H1 (cell line): ENCODE measurements around the gene ZNF83. TPM values are rescaled to one million over a fixed set of nuclear protein-coding genes. Genes with fewer than 3 reads are reported as not detected.

Experiments
- CTCF ChIA-PET: fragments of 300-600 bp; sonication (Branson Sonifier 250); formaldehyde crosslinking; loops from one replicate; lab custom pipeline; 2021; ENCODE audit not compliant: partially characterized antibody; lab: Charles Lee
- POLR2A ChIA-PET: fragments of 300-600 bp; sonication (Branson Sonifier 250); formaldehyde crosslinking; loops from one replicate; lab custom pipeline; 2021; ENCODE audit warnings: inconsistent platforms; ENCODE audit not compliant: partially characterized antibody; lab: Charles Lee
- DNase-seq, 2 experiments: peaks; one replicate each; pipeline versions ENCODE4 v3.0.0 to v3.0.0-alpha.2; 2010 to 2022; ENCODE audit warnings: low spot score in 2 of 2, low read depth in 1 of 2, mixed read lengths in 1 of 2
- FAIRE-seq: peaks from 2 replicates; lab custom pipeline; 2011; peaks lifted over from hg19 to GRCh38; lab: Jason Lieb, UNC
- H2AFZ ChIP-seq: 2 replicates; pipeline ENCODE4 v1.8.1; 2012; ENCODE audit warnings: low read length, inconsistent platforms
- H2AK5ac ChIP-seq: 2 replicates; pipeline ENCODE4 v1.6.1; 2013; ENCODE audit warnings: low read depth, low read length
- H2BK120ac ChIP-seq: replicated peaks from 2 replicates; pipeline ENCODE3; 2013; ENCODE audit warnings: low read depth, low read length, inconsistent platforms
- H2BK12ac ChIP-seq: 2 replicates; pipeline ENCODE4 v1.6.1; 2013; ENCODE audit warnings: low read depth, low read length
- H2BK15ac ChIP-seq: 2 replicates; pipeline ENCODE4 v1.6.1; 2013; ENCODE audit warnings: low read length
- H2BK20ac ChIP-seq: 2 replicates; pipeline ENCODE4 v1.6.1; 2013; ENCODE audit warnings: low read length
- H2BK5ac ChIP-seq: 2 replicates; pipeline ENCODE4 v1.6.1; 2013; ENCODE audit warnings: low read depth, low read length
- H3K14ac ChIP-seq: 2 replicates; pipeline ENCODE4 v1.6.1; 2013; ENCODE audit warnings: inconsistent platforms; ENCODE audit not compliant: insufficient read length
- H3K18ac ChIP-seq: 2 replicates; pipeline ENCODE4 v1.6.1; 2013; ENCODE audit warnings: low read length; ENCODE audit errors: extremely low read depth
- H3K23ac ChIP-seq: 2 replicates; pipeline ENCODE4 v1.6.1; 2013; ENCODE audit warnings: inconsistent platforms; ENCODE audit not compliant: insufficient read length
- H3K23me2 ChIP-seq: 2 replicates; pipeline ENCODE4 v1.6.1; 2013; ENCODE audit warnings: low read depth, low read length
- H3K27ac ChIP-seq: 2 replicates; pipeline ENCODE4 v1.6.1; 2011; ENCODE audit warnings: low read depth, low read length, inconsistent platforms
- H3K27me3 ChIP-seq, 4 experiments: replicated peaks in 1 of 4; 1 replicate in 1 of 4; 2 replicates in 3 of 4; pipeline versions ENCODE4 v1.6.1 to v1.8.1; 2011 to 2013; ENCODE audit warnings: low read length in 3 of 4, mild to moderate bottlenecking in 3 of 4, inconsistent platforms in 2 of 4, mixed read lengths in 2 of 4, moderate library complexity in 1 of 4; ENCODE audit not compliant: control insufficient read depth in 3 of 4, insufficient read depth in 3 of 4; ENCODE audit errors: extremely low read depth in 1 of 4
- H3K36me3 ChIP-seq, 4 experiments: 2 replicates each; pipeline versions ENCODE4 v1.6.1 to v1.8.1; 2011 to 2013; ENCODE audit warnings: mild to moderate bottlenecking in 4 of 4, low read length in 3 of 4, moderate library complexity in 2 of 4, control low read depth in 1 of 4, inconsistent platforms in 1 of 4; ENCODE audit not compliant: insufficient read depth in 4 of 4, control insufficient read depth in 2 of 4
- H3K4ac ChIP-seq: replicated peaks from 2 replicates; pipeline ENCODE3; 2013; ENCODE audit warnings: low read length, low read depth, mixed read lengths, inconsistent platforms; ENCODE audit not compliant: insufficient read length
- H3K4me1 ChIP-seq, 4 experiments: replicated peaks in 1 of 4; 1 replicate in 1 of 4; 2 replicates in 3 of 4; pipeline versions ENCODE4 v1.6.1 to v1.8.1; 2011 to 2013; ENCODE audit warnings: low read length in 3 of 4, inconsistent platforms in 2 of 4, mixed read lengths in 1 of 4; ENCODE audit not compliant: insufficient read depth in 4 of 4, control insufficient read depth in 3 of 4
- H3K4me2 ChIP-seq, 2 experiments: 2 replicates each; pipeline versions ENCODE4 v1.6.1 to v1.8.1; 2011 to 2013; ENCODE audit warnings: low read depth in 2 of 2, low read length in 2 of 2, control low read depth in 1 of 2, inconsistent platforms in 1 of 2, mild to moderate bottlenecking in 1 of 2; ENCODE audit not compliant: insufficient read depth in 1 of 2
- H3K4me3 ChIP-seq, 4 experiments: fragments of 200-600, 300-600 bp in 1 of 4; sonication (generic), shearing (Covaris generic), sonication (Bioruptor Twin) in 1 of 4; 2 replicates each; pipeline versions ENCODE4 v1.5.1 to v1.8.1; 2011 to 2016; ENCODE audit warnings: low read length in 4 of 4, low read depth in 3 of 4, control low read depth in 2 of 4, inconsistent platforms in 2 of 4, mild to moderate bottlenecking in 2 of 4, mixed read lengths in 1 of 4, moderate library complexity in 1 of 4; ENCODE audit not compliant: insufficient read depth in 2 of 4; ENCODE audit errors: extremely low read depth in 1 of 4
- H3K56ac ChIP-seq: replicated peaks from 2 replicates; pipeline ENCODE3; 2013; ENCODE audit warnings: low read depth, mild to moderate bottlenecking, mixed read lengths, low read length, inconsistent platforms; ENCODE audit not compliant: insufficient read length
- H3K79me1 ChIP-seq: 2 replicates; pipeline ENCODE4 v1.6.1; 2013; ENCODE audit warnings: low read depth, low read length, control low read depth
- H3K79me2 ChIP-seq, 2 experiments: 2 replicates each; pipeline versions ENCODE4 v1.6.1 to v1.8.1; 2012 to 2013; ENCODE audit warnings: low read length in 2 of 2, mild to moderate bottlenecking in 2 of 2, inconsistent platforms in 1 of 2; ENCODE audit not compliant: insufficient read depth in 2 of 2, control insufficient read depth in 1 of 2
- H3K9ac ChIP-seq, 4 experiments: replicated peaks in 1 of 4; 1 replicate in 1 of 4; 2 replicates in 3 of 4; pipeline versions ENCODE4 v1.6.1 to v1.8.1; 2011 to 2013; ENCODE audit warnings: low read depth in 3 of 4, low read length in 3 of 4, control low read depth in 2 of 4, mild to moderate bottlenecking in 2 of 4, moderate library complexity in 2 of 4, inconsistent platforms in 1 of 4; ENCODE audit errors: extremely low read depth in 1 of 4
- H3K9me3 ChIP-seq, 2 experiments: 2 replicates each; pipeline versions ENCODE4 v1.6.1 to v1.8.1; 2012 to 2013; ENCODE audit warnings: mild to moderate bottlenecking in 2 of 2, moderate library complexity in 2 of 2, control low read depth in 1 of 2, inconsistent platforms in 1 of 2, low read depth in 1 of 2, low read length in 1 of 2, mixed read lengths in 1 of 2; ENCODE audit not compliant: insufficient read depth in 2 of 2
- H4K20me1 ChIP-seq, 2 experiments: replicated peaks in 1 of 2; 2 replicates each; pipeline versions ENCODE3 to v1.8.1; 2011 to 2013; ENCODE audit warnings: inconsistent platforms in 2 of 2, low read length in 2 of 2, mild to moderate bottlenecking in 1 of 2; ENCODE audit not compliant: insufficient read depth in 2 of 2, control insufficient read depth in 1 of 2
- H4K5ac ChIP-seq: 2 replicates; pipeline ENCODE4 v1.6.1; 2013; ENCODE audit warnings: low read length, low read depth, mixed read lengths, inconsistent platforms; ENCODE audit not compliant: insufficient read length
- H4K8ac ChIP-seq: 2 replicates; pipeline ENCODE4 v1.8.0; 2013; ENCODE audit warnings: mild to moderate bottlenecking, moderate library complexity, low read length, inconsistent platforms; ENCODE audit not compliant: insufficient read depth; ENCODE audit errors: extremely low read depth
- H4K91ac ChIP-seq: replicated peaks from 2 replicates; pipeline ENCODE3; 2013; ENCODE audit warnings: low read length, mixed read lengths, inconsistent platforms; ENCODE audit not compliant: insufficient read length
- BACH1 ChIP-seq: IDR thresholded peaks from 2 replicates; pipeline ENCODE4 v1.6.1; 2012; ENCODE audit warnings: low read length, improper control_type of control experiment
- BCL11A ChIP-seq, 2 experiments: IDR thresholded peaks; one replicate each; pipeline ENCODE4 v1.6.1; 2011; ENCODE audit warnings: low read depth in 2 of 2, low read length in 2 of 2, mild to moderate bottlenecking in 2 of 2
- CBX8 ChIP-seq: fragments of 300-800, 300-1000 bp; sonication (generic); IDR thresholded peaks from 2 replicates; pipeline ENCODE4 v1.7.1; 2016; ENCODE audit warnings: low read depth, low read length, borderline replicate concordance
- JUN ChIP-seq: IDR thresholded peaks from 2 replicates; pipeline ENCODE4 v1.6.1; 2011; ENCODE audit warnings: low read depth, mild to moderate bottlenecking, improper control_type of control experiment, low read length
- SP1 ChIP-seq: IDR thresholded peaks from 2 replicates; pipeline ENCODE4 v1.6.1; 2011; ENCODE audit warnings: low read depth, low read length
- TBP ChIP-seq: IDR thresholded peaks from 2 replicates; pipeline ENCODE4 v1.6.1; 2011; ENCODE audit warnings: low read depth, low read length, improper control_type of control experiment
- WGBS, 2 experiments: shearing (Covaris generic) in 1 of 2; methylation state at CpG; one replicate each; pipeline versions ENCODE4 v1.1.6 to v1.1.7; 2013 to 2015; ENCODE audit warnings: low lambda C conversion rate in 2 of 2, mixed read lengths in 2 of 2, inconsistent platforms in 1 of 2, low coverage in 1 of 2, missing lambda C conversion rate in 1 of 2; ENCODE audit not compliant: insufficient replicate concordance in 2 of 2, insufficient coverage in 1 of 2, insufficient read length in 1 of 2; ENCODE audit errors: extremely low coverage in 1 of 2, missing lambda C conversion rate in 1 of 2; 5-methylcytosine and 5-hydroxymethylcytosine counted together
- polyA plus RNA-seq, 7 experiments: library from polyadenylated mRNA; depleted of rRNA in 3 of 7; stranded (reverse) in 5 of 7; unstranded in 2 of 7; fragments of >200 nt in 5 of 7; fragments of 200-250 nt in 2 of 7; gene quantifications; 1 replicate in 5 of 7; 2 replicates in 1 of 7; 4 replicates in 1 of 7; pipeline versions ENCODE4 v1.2.1 to v1.2.3, GENCODE V29; 2011 to 2013; ENCODE audit warnings: missing spikeins in 2 of 7, mixed read lengths in 2 of 7
- total RNA-seq: library from RNA; stranded (reverse); fragmentation: NEBNext Ultra II Directional; extraction: Animal tissue kit (Norgen Biotek cat#: 25700); gene quantifications from 2 replicates; pipeline ENCODE4 v1.2.1, GENCODE V29; 2021

ZNF83 gene
- total and polyA plus RNA-seq, 2 of the 8 experiments (the other 6 are each of a cell fraction or from before 2014, with no cell fraction given): 13.2 to 19.4 TPM

GRCh38 chr19:52635786-52636570, 2.2 kb downstream of the ZNF83 start:
- Histone ChIP-seq H3K23ac (no peak overlapping the region), H4K20me1 (peaks cover 0 to 3% of the 10 kb centered on the region in 2 experiments), H3K4ac (no peak overlapping the region), H2BK120ac (no peak overlapping the region), H3K56ac (no peak overlapping the region), H2AK5ac (no peak overlapping the region), H2BK12ac (no peak overlapping the region), H3K36me3 (no peaks in the 10 kb centered on the region; a peak in 1 of 8 replicates), H2BK20ac (no peak overlapping the region), H3K23me2 (peaks cover 3% of the 10 kb centered on the region; the same call in 1 of the 2 replicates), H3K79me1 (no peaks in the 10 kb centered on the region; the same call in 1 of the 2 replicates), H4K91ac (no peak overlapping the region), H3K4me2 (no peak overlapping the region; a peak in 1 of 4 replicates), H3K4me1 (peaks cover 0 to 3% (median 0%) of the 10 kb centered on the region in 4 experiments; a peak in 3 of 7 replicates), H3K14ac (no peak overlapping the region), H4K8ac (no peak overlapping the region), H2BK5ac (no peak overlapping the region), H2BK15ac (no peak overlapping the region), H3K27ac (no peak overlapping the region), H3K27me3 (no peaks in the 10 kb centered on the region; a peak in 1 of 7 replicates), H3K9ac (no peak overlapping the region), H3K4me3 (no peak overlapping the region), H3K79me2 (no peaks in the 10 kb centered on the region), H3K9me3 (no peaks in the 10 kb centered on the region), H4K5ac (no peak overlapping the region), H3K18ac (no peak overlapping the region), H2AFZ (no peak overlapping the region)
- WGBS, 2 experiments: 92% methylated on average over 8 of the region's 11 CpGs; no CpG with 5 or more reads in 1 of the 2 experiments
- ChIA-PET CTCF (interaction anchor here (0.7 to 1.9 kb wide), 3 partner anchors 14 to 338 kb away, joined by 3 to 6 read pairs (median 6); no protein-coding TSS in a partner anchor), POLR2A (interaction anchor here (0.7 to 1.2 kb wide), 2 partner anchors 21 to 143 kb away, joined by 3 to 4 read pairs; no protein-coding TSS in a partner anchor)
- DNase-seq: no peak
- FAIRE-seq: no peak
- TF ChIP-seq TBP (no peak), SP1 (no peak), BACH1 (no peak), CBX8 (no peak), JUN (no peak), BCL11A (IDR thresholded peaks at IDR 0.05; ENCODE audit: low read depth in 2 of 2, low read length in 2 of 2) (no peak)
